GM12891 (cell line): Measurements from ENCODE around the gene CFD.

Experiments used
- DNase-seq: peaks from one replicate; pipeline ENCODE4 v3.0.0; 2011; ENCODE audit warnings: low spot score; ENCODE audit not compliant: insufficient read length
- FAIRE-seq: peaks from 2 replicates; lab custom pipeline; 2011; peaks lifted over from hg19 to GRCh38; lab: Jason Lieb, UNC
- PAX5 ChIP-seq: IDR thresholded peaks from 2 replicates; pipeline ENCODE4 v1.6.1; 2011; ENCODE audit warnings: low read length, moderate library complexity, mild to moderate bottlenecking; ENCODE audit not compliant: insufficient read depth, severe bottlenecking
- POLR2A ChIP-seq: IDR thresholded peaks from 2 replicates; pipeline ENCODE4 v1.6.1; 2011; ENCODE audit warnings: low read depth, low read length, control low read depth
- POLR2AphosphoS5 ChIP-seq: IDR thresholded peaks from 2 replicates; pipeline ENCODE4 v1.6.1; 2011; ENCODE audit warnings: low read depth, low read length, control low read depth
- POU2F2 ChIP-seq: IDR thresholded peaks from 2 replicates; pipeline ENCODE4 v1.6.1; 2011; ENCODE audit warnings: low read depth, mild to moderate bottlenecking, control low read depth, low read length, moderate library complexity
- SPI1 ChIP-seq: IDR thresholded peaks from 2 replicates; pipeline ENCODE4 v1.6.1; 2011; ENCODE audit warnings: low read depth, low read length, control low read depth
- TAF1 ChIP-seq: IDR thresholded peaks from 2 replicates; pipeline ENCODE4 v1.6.1; 2011; ENCODE audit warnings: low read depth, low read length, control low read depth

The CFD gene

DNA sequence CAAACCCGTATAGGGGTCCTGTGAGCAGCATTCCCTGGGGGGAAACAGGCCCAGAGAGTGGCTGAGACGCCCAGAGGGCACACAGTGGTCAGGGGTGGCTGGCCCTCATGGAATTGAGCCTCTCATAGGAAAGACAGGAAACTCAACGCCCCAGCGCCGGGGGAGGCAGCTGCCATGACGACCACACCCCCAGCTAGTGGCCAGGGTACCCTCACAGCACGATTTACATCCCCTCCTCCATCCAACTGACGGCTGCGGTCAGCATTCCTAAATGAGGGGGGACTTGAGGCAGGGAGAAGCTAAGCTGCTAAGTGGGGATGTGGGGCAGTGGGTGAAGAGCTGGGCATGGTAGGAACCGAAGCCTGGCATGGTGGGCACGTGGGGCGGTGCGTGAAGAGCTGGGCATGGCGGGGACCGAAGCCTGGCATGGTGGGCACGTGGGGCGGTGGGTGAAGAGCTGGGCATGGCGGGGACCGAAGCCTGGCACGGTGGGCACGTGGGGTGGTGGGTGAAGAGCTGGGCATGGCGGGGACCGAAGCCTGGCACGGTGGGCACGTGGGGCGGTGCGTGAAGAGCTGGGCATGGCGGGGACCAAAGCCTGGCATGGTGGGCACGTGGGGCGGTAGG, 23.5 kb downstream of the CFD start:
- no peak for FAIRE-seq
- TF ChIP-seq POU2F2 (no peak), PAX5 (no peak), POLR2A (no peak), POLR2AphosphoS5 (no peak), SPI1 (no peak), TAF1 (no peak)

DNA sequence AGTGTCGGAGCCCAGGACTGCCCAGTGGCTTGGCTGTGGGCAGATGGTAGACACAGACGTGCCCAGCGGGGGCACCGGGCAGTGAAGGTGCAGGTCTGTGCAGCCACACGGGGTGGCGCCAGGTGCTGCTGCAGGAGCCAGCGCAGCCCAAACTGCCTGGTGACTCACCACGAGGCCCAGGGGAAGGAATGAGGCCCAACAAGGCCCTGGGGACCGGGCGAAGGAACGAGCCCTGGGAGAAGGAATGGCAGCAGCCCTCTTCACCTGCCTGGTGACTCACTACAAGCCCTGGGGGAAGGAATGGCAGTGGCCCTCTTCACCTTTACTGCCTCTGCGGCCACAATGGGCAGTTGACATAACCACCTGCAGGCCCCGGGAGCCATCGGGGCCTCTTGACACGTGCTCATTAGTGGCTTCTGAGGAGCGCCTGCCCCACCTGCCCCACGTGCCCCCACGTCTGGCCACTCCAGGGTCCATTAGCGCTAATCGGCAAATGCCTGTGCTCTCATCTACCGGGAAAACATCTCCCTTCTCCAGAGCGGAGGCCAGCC, 24.3 kb downstream of the CFD start:
- TF ChIP-seq POU2F2 (no peak), TAF1 (no peak), SPI1 (no peak), POLR2A (no peak), POLR2AphosphoS5 (no peak), PAX5 (no peak)
- DNase-seq, result no peak
- no peak for FAIRE-seq

More for the DNA sequence above, 23.5 kb downstream of the CFD start:
- no peak for DNase-seq

DNA sequence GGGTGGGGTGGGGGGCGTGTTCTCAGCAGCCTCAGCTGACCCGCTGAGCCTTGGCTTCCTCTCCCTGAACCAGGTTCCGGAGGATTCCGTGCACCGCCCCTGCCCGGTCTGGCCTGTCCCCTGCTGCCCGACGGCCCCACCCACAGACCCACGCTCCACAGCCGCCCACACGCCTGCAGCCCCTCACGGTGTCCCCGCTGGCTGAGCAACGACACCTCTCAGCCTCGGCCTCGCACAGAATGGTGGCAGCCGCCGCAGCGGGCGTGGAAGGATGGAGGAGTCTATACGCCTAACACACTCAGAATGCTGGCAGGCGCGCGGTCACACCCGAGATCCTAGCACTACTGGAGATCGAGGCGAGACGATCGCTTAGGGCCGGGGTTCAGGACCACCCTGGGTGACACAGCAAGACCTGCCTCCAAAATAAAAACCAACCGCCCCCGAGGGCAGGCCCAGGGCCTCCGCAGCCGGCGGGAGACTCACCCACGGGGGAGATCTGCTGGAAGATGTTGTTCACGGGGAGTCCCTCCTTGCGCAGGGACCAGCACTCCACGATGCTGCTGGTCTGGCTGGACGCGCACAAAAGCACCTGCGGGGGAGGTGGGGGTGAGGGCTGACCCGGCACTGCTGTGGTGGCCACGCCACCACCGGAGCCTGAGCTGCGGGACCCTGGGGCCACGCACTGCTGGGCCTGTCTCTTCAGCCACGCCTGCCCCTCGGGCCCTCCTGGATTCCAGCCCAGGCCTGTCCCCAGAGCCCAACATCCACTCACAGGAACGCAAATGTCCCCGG, 25.2 kb downstream of the CFD start:
- no peak for DNase-seq
- no peak for FAIRE-seq
- TF ChIP-seq TAF1, result no peak
- no peak for TF ChIP-seq POLR2AphosphoS5
- no peak for TF ChIP-seq POLR2A
- no peak for TF ChIP-seq PAX5
- no peak for TF ChIP-seq SPI1
- no peak for TF ChIP-seq POU2F2

- FAIRE-seq, result no peak
- TF ChIP-seq POU2F2 (no peak), PAX5 (no peak), TAF1 (no peak), POLR2AphosphoS5 (no peak)
- DNase-seq, result no peak
Measured at GRCh38 chr19:885536-886224, 26.2 kb downstream of the CFD start.

DNA sequence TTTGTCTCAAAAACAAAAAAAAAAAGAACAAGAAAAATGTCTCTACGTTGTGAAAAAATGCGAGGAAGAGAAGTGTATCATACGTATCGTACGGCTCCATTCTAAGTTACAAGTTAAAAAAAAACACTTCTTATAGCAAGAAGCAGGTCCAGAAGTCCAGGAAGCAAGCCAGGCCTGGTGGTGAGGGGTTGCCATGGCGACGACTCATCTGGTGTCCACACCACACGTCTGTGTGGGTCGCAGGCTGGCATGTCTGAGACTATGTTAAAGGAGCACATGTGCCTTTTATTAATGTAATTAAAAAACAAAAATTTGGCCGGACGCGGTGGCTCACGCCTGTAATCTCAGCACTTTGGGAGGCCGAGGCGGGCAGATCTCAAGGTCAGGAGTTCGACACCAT, 27.6 kb downstream of the CFD start:
- FAIRE-seq (no peak), DNase-seq (no peak)
- TF ChIP-seq TAF1 (no peak), PAX5 (no peak), POU2F2 (no peak), SPI1 (no peak), POLR2AphosphoS5 (no peak), POLR2A (no peak)

DNA sequence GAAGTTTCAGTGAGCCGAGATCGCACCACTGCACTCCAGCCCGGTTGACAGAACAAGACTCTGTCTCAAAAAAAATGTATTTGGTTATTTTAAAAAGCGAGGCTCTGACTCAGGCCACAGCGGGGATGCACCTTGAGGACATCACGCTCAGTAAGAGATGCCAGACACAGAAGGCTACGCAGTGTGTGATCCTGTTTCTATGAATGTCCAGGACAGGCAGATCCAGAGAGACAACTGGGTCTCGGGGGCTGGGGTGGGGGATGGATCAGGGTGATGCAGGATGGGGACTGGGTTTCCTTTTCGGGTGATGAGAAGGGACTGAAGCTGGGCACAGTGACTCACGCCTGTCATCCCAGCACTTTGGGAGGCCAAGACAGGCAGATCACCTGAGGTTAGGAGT, 28.1 kb downstream of the CFD start:
- DNase-seq (no peak), FAIRE-seq (no peak)
- TF ChIP-seq POLR2AphosphoS5, result no peak
- TF ChIP-seq POLR2A, result no peak
- TF ChIP-seq POU2F2, result no peak
- TF ChIP-seq PAX5, result no peak
- no peak for TF ChIP-seq TAF1

DNA sequence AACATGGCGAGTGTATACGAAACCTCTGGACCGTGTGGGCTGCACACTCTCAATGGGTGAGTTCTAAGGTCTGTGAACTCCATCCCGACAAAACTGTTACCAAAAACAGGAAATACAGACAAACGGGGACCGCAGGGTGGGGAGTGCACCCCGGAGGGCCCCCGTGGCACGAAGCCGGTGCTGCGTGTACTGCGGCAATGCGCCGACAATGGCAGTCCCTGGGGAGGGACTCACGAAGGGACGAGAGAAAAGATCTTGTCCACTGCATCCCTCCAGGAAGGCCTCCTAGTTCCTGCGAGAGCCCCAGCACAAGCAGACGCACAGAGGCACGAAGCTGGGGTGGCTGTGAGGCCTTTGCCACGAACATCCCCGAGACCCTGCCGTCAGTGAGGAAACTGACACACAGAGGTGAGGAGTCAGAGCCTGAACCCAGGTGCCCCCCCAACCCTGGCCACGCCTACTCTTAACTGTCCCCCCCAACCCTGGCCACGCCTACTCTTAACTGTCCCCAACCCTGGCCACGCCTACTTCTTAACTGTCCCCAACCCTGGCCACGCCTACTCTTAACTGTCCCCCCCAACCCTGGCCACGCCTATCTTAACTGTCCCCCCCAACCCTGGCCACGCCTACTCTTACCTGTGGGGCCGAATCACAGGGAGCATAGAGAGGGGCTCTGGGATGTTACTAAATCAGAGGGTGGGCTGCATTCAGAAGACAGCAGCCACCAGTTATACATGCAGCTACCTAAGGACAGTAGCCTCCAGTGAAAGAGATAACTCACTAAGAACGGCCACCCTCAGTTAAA, 29.3 kb downstream of the CFD start:
- FAIRE-seq (no peak), DNase-seq (no peak)
- TF ChIP-seq POLR2A (no peak), SPI1 (no peak), TAF1 (no peak), POU2F2 (no peak)

DNA sequence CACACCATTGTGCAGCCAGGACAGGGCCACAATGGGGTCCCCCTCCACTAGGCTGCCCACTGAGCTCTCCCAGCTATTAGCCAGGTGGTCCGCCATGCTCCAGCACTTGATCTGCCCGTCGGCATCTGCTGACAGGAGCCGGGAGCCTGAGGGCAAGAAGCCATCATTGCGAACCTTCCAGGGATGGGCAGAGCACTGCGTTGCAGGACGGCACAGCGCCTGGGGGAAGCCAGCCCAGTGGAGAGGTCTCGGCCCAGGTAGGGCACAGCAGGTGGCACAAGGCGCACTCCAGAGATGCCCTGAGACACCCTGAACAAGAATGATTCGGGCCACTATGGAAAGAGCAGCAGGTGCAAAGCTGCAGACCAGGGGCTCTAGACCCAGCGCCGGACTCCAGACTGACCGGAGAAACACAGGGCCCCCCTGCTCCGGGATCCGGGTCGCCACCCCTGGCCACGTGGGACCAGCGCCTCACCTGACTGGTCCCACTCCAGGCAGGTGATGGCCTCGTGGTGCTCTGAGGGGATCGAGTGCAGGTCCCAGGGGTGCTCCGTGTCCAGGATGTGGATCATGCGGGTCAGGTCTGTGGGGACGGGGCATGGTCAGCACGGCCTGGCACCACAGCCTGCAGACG, 30.3 kb downstream of the CFD start:
- FAIRE-seq, result no peak
- TF ChIP-seq POU2F2 (no peak), PAX5 (no peak), SPI1 (no peak), TAF1 (no peak), POLR2AphosphoS5 (no peak), POLR2A (no peak)

More for the DNA sequence above, 30.3 kb downstream of the CFD start:
- DNase-seq, result no peak
